Loucy (cell line): ENCODE data around the gene IDH3G.

Experiments used
- H2AFZ ChIP-seq: fragments of 200-600 bp; sonication (generic); 2 replicates; pipeline ENCODE4 v1.6.0; 2016; ENCODE audit warnings: antibody characterized with exemption, mild to moderate bottlenecking, low read length, moderate library complexity
- H3F3A ChIP-seq: fragments of 200-600 bp; 2 replicates; pipeline ENCODE4 v1.6.0; 2016; ENCODE audit warnings: antibody characterized with exemption, low read depth, mild to moderate bottlenecking
- H3K27me3 ChIP-seq: fragments of 200-600 bp; sonication (generic); 2 replicates; pipeline ENCODE4 v1.6.1; 2014; ENCODE audit warnings: low read length, mild to moderate bottlenecking; ENCODE audit not compliant: insufficient read depth, poor library complexity, severe bottlenecking
- H3K36me3 ChIP-seq: fragments of 200-600 bp; sonication (generic); 2 replicates; pipeline ENCODE4 v1.6.1; 2016; ENCODE audit warnings: low read length; ENCODE audit not compliant: insufficient read depth
- H3K4me1 ChIP-seq: fragments of 200-600 bp; sonication (generic); 2 replicates; pipeline ENCODE4 v1.5.1; 2014; ENCODE audit warnings: low read length, mild to moderate bottlenecking; ENCODE audit not compliant: insufficient read depth, poor library complexity, severe bottlenecking
- H3K4me2 ChIP-seq: fragments of 200-600 bp; sonication (generic); 2 replicates; pipeline ENCODE4 v1.6.0; 2014; ENCODE audit warnings: antibody characterized with exemption, low read length, low read depth, mild to moderate bottlenecking; ENCODE audit not compliant: poor library complexity, severe bottlenecking
- H3K4me3 ChIP-seq: fragments of 200-600 bp; sonication (generic); 2 replicates; pipeline ENCODE4 v1.5.1; 2014; ENCODE audit warnings: low read length, mild to moderate bottlenecking, mixed read lengths; ENCODE audit not compliant: poor library complexity, severe bottlenecking
- H3K79me2 ChIP-seq: fragments of 200-600 bp; sonication (generic); 2 replicates; pipeline ENCODE4 v1.6.1; 2014; ENCODE audit warnings: low read length; ENCODE audit not compliant: insufficient read depth
- H3K9ac ChIP-seq: fragments of 200-600 bp; sonication (generic); 2 replicates; pipeline ENCODE4 v1.6.0; 2014; ENCODE audit warnings: mild to moderate bottlenecking, low read depth, low read length, moderate library complexity; ENCODE audit not compliant: poor library complexity, severe bottlenecking
- H3K9me2 ChIP-seq: fragments of 200-600 bp; sonication (generic); replicated peaks from 2 replicates; pipeline ENCODE4 v1.6.1; 2016; ENCODE audit warnings: low read depth, low read length, mixed read lengths
- H3K9me3 ChIP-seq: fragments of 200-600 bp; sonication (generic); 2 replicates; pipeline ENCODE4 v1.6.1; 2014; ENCODE audit warnings: mild to moderate bottlenecking, antibody characterized with exemption, low read length, low read depth; ENCODE audit not compliant: insufficient read depth
- H4K20me1 ChIP-seq: fragments of 200-600 bp; sonication (generic); 2 replicates; pipeline ENCODE4 v1.6.0; 2014; ENCODE audit warnings: antibody characterized with exemption, low read length, mild to moderate bottlenecking; ENCODE audit not compliant: insufficient read depth, poor library complexity, severe bottlenecking
- CTCF ChIP-seq: fragments of 200-600 bp; sonication (generic); conservative IDR thresholded peaks from 2 replicates; pipeline ENCODE4 v1.5.1; 2014; ENCODE audit warnings: mild to moderate bottlenecking, antibody characterized with exemption, low read length
- EZH2phosphoT487 ChIP-seq: fragments of 200-600 bp; IDR thresholded peaks from 2 replicates; pipeline ENCODE4 v1.6.1; 2018; ENCODE audit warnings: antibody characterized with exemption, mild to moderate bottlenecking, moderate library complexity, borderline replicate concordance

IDH3G gene

GRCh38 chrX:153792368-153792767 is 1.8 kb downstream of the IDH3G start:
- no peaks in the 10 kb centered on the region for H3K9me3 ChIP-seq
- peaks cover 3% of the 10 kb centered on the region; the same call in 1 of the 2 replicates for H3K36me3 ChIP-seq
- no peak overlapping the region for H2AFZ ChIP-seq
- peaks cover 67% of the 10 kb centered on the region for H3K79me2 ChIP-seq
- H3K4me3 ChIP-seq, result peak overlapping the region; percentile 94
- H3K27me3 ChIP-seq, result no peaks in the 10 kb centered on the region
- no peaks in the 10 kb centered on the region for H3K9me2 ChIP-seq
- peaks cover 18% of the 10 kb centered on the region for H4K20me1 ChIP-seq
- peak overlapping the region; percentile 95 for H3K9ac ChIP-seq
- H3K4me2 ChIP-seq, result peak overlapping the region; percentile 91
- peaks cover 26% of the 10 kb centered on the region for H3K4me1 ChIP-seq
- TF ChIP-seq CTCF, result no peak
- no peak for TF ChIP-seq EZH2phosphoT487
- no peaks in the 10 kb centered on the region for H3F3A ChIP-seq

GRCh38 chrX:153791104-153791852 is 2.9 kb downstream of the IDH3G start:
- H3K36me3 ChIP-seq, result peaks cover 3% of the 10 kb centered on the region; the same call in 1 of the 2 replicates
- no peak overlapping the region for H2AFZ ChIP-seq
- peak overlapping the region; percentile 27 for H3K4me2 ChIP-seq
- TF ChIP-seq EZH2phosphoT487 (no peak), CTCF (no peak)
- H3K79me2 ChIP-seq, result peaks cover 56% of the 10 kb centered on the region
- peaks cover 12% of the 10 kb centered on the region for H4K20me1 ChIP-seq
- H3K9ac ChIP-seq, result no peak overlapping the region
- no peaks in the 10 kb centered on the region for H3K9me3 ChIP-seq
- H3K4me3 ChIP-seq, result no peak overlapping the region
- no peaks in the 10 kb centered on the region for H3F3A ChIP-seq
- H3K9me2 ChIP-seq, result no peaks in the 10 kb centered on the region
- no peaks in the 10 kb centered on the region for H3K27me3 ChIP-seq
- peaks cover 25% of the 10 kb centered on the region for H3K4me1 ChIP-seq

- peaks cover 4% of the 10 kb centered on the region for H4K20me1 ChIP-seq
- TF ChIP-seq CTCF (no peak), EZH2phosphoT487 (no peak)
- no peak overlapping the region for H3K9ac ChIP-seq
- no peak overlapping the region for H3K4me2 ChIP-seq
- peaks cover 17% of the 10 kb centered on the region for H3K4me1 ChIP-seq
- H3K36me3 ChIP-seq, result peaks cover 8% of the 10 kb centered on the region; the same call in 1 of the 2 replicates
- no peaks in the 10 kb centered on the region for H3K9me3 ChIP-seq
- H2AFZ ChIP-seq, result no peak overlapping the region
- no peaks in the 10 kb centered on the region for H3K27me3 ChIP-seq
- H3K9me2 ChIP-seq, result no peaks in the 10 kb centered on the region
- H3K79me2 ChIP-seq, result peaks cover 40% of the 10 kb centered on the region
- no peaks in the 10 kb centered on the region for H3F3A ChIP-seq
- no peak overlapping the region for H3K4me3 ChIP-seq
Measured at GRCh38 chrX:153789654-153790053, 4.5 kb downstream of the IDH3G start.
